GM12878 (cell line): Measurements from ENCODE around the gene MAP4K5. TPM values are rescaled to one million over a fixed set of nuclear protein-coding genes. Genes with fewer than 3 reads are reported as not detected.

Experiments used
- ATAC-seq: fragments of 200-7000 bp; cut with Tn5 transposase; 3 replicates; pipeline ENCODE4 v1.9.1; 2020; ENCODE audit warnings: mild to moderate bottlenecking, moderate library complexity
- BruUV-seq: library from RNA; stranded (reverse); fragments of 400-500 nt; replicated peaks from 2 replicates; lab custom pipeline; 2021; lab: Mats Ljungman, UMichigan
- CTCF ChIA-PET: fragments of 300-600 bp; sonication (Branson Sonifier 250); formaldehyde crosslinking; extraction: SDS; loops from one replicate; lab custom pipeline; 2021; ENCODE audit warnings: inconsistent platforms; lab: Yijun Ruan, JAX
- POLR2A ChIA-PET: fragments of 350-600 bp; formaldehyde crosslinking; extraction: SDS; loops from one replicate; lab custom pipeline; 2021; ENCODE audit warnings: inconsistent platforms; lab: Charles Lee
- RAD21 ChIA-PET: fragments of 300-600 bp; sonication (Branson Sonifier 250); formaldehyde crosslinking; loops from one replicate; lab custom pipeline; 2023; ENCODE audit warnings: antibody characterized with exemption; ENCODE audit not compliant: unreplicated experiment; lab: Charles Lee
- SMC1A ChIA-PET: fragments of 300-600 bp; sonication (Branson Sonifier 250); formaldehyde crosslinking; loops from one replicate; lab custom pipeline; 2023; ENCODE audit not compliant: unreplicated experiment, uncharacterized antibody; lab: Charles Lee
- DNase-seq: peaks from one replicate; pipeline ENCODE4 v3.0.0-alpha.2; 2011; ENCODE audit warnings: low read depth, low spot score
- FAIRE-seq: peaks from 3 replicates; lab custom pipeline; 2011; peaks lifted over from hg19 to GRCh38; lab: Jason Lieb, UNC
- H2AFZ ChIP-seq: 2 replicates; pipeline ENCODE4 v1.6.0; 2011; ENCODE audit warnings: low read depth, low read length, control low read depth; ENCODE audit not compliant: control insufficient read depth
- H3K27ac ChIP-seq: 2 replicates; pipeline ENCODE4 v1.5.1; 2011; ENCODE audit warnings: control low read depth; ENCODE audit not compliant: control insufficient read depth, insufficient read depth
- H3K27me3 ChIP-seq, 2 experiments: replicated peaks in 1 of 2; 2 replicates each; pipeline versions ENCODE4 v1.6.0 to v1.6.1; 2011; ENCODE audit warnings: low read length in 1 of 2; ENCODE audit not compliant: control insufficient read depth in 2 of 2, insufficient read depth in 2 of 2
- H3K36me3 ChIP-seq, 2 experiments: 2 replicates each; pipeline ENCODE4 v1.5.1; 2011; ENCODE audit warnings: low read length in 1 of 2; ENCODE audit not compliant: control insufficient read depth in 2 of 2, insufficient read depth in 2 of 2
- H3K4me1 ChIP-seq: 2 replicates; pipeline ENCODE4 v1.6.1; 2011; ENCODE audit warnings: mild to moderate bottlenecking, low read length, moderate library complexity, mixed read lengths; ENCODE audit not compliant: control insufficient read depth, insufficient read depth
- H3K4me2 ChIP-seq: 2 replicates; pipeline ENCODE4 v1.6.0; 2011; ENCODE audit warnings: control low read depth; ENCODE audit not compliant: control insufficient read depth, insufficient read depth
- H3K4me3 ChIP-seq: fragments of 200-600 bp; sonication (generic); 2 replicates; pipeline ENCODE4 v1.5.1; 2016
- H3K79me2 ChIP-seq: 2 replicates; pipeline ENCODE4 v1.6.0; 2011; ENCODE audit warnings: low read length; ENCODE audit not compliant: control insufficient read depth, insufficient read depth
- H3K9ac ChIP-seq: 2 replicates; pipeline ENCODE4 v1.8.0; 2011; ENCODE audit warnings: low read length, control low read depth, mixed read lengths; ENCODE audit not compliant: control insufficient read depth, insufficient read depth
- H3K9me3 ChIP-seq: replicated peaks from 3 replicates; pipeline ENCODE4 v1.5.1; 2011; ENCODE audit warnings: mild to moderate bottlenecking, low read length; ENCODE audit not compliant: control insufficient read depth, insufficient read depth
- H4K20me1 ChIP-seq: 2 replicates; pipeline ENCODE4 v1.6.0; 2011; ENCODE audit not compliant: control insufficient read depth, insufficient read depth
- CBFB ChIP-seq: IDR thresholded peaks from 2 replicates; pipeline ENCODE4 v1.6.1; 2016; ENCODE audit warnings: antibody characterized with exemption, low read depth
- EP300 ChIP-seq, 2 experiments: fragments of 150-350 bp in 1 of 2; IDR thresholded peaks; 2 replicates each; pipeline ENCODE4 v1.6.1; 2011 to 2012; ENCODE audit warnings: low read depth in 2 of 2, low read length in 2 of 2, borderline replicate concordance in 1 of 2, improper control_type of control experiment in 1 of 2, inconsistent platforms in 1 of 2; ENCODE audit not compliant: control insufficient read depth in 1 of 2
- GABPA ChIP-seq: IDR thresholded peaks from 2 replicates; pipeline ENCODE4 v1.6.1; 2014; ENCODE audit warnings: antibody characterized with exemption, low read depth, mild to moderate bottlenecking, inconsistent platforms
- JUNB ChIP-seq: IDR thresholded peaks from 2 replicates; pipeline ENCODE4 v1.6.1; 2016; ENCODE audit warnings: antibody characterized with exemption, mild to moderate bottlenecking
- RB1 ChIP-seq: fragments of 450-650 bp; formaldehyde crosslinking; IDR thresholded peaks from 2 replicates; pipeline ENCODE4 v1.6.1; 2017; ENCODE audit warnings: mild to moderate bottlenecking, borderline replicate concordance
- RFX5 ChIP-seq: IDR thresholded peaks from 2 replicates; pipeline ENCODE4 v1.6.1; 2011; ENCODE audit warnings: low read depth, low read length, improper control_type of control experiment
- TCF3 ChIP-seq: IDR thresholded peaks from 2 replicates; pipeline ENCODE4 v1.6.1; 2012; ENCODE audit warnings: low read depth, mild to moderate bottlenecking, low read length, borderline replicate concordance; ENCODE audit not compliant: insufficient read depth
- WRNIP1 ChIP-seq: IDR thresholded peaks from 2 replicates; pipeline ENCODE4 v1.6.1; 2011; ENCODE audit warnings: low read depth, low read length, improper control_type of control experiment, borderline replicate concordance
- YY1 ChIP-seq: IDR thresholded peaks from 2 replicates; pipeline ENCODE4 v1.6.1; 2011; ENCODE audit warnings: low read depth, mild to moderate bottlenecking, low read length
- ZBED1 ChIP-seq: IDR thresholded peaks from 2 replicates; pipeline ENCODE4 v1.6.1; 2016; ENCODE audit warnings: borderline replicate concordance
- ZNF274 ChIP-seq: IDR thresholded peaks from one replicate; pipeline ENCODE4 v1.8.0; 2011; ENCODE audit not compliant: insufficient read length, insufficient read depth
- ZZZ3 ChIP-seq: IDR thresholded peaks from 2 replicates; pipeline ENCODE4 v1.6.1; 2011; ENCODE audit warnings: low read depth; ENCODE audit not compliant: control insufficient read depth, insufficient read length
- WGBS: methylation state at CpG from one replicate; pipeline ENCODE4 v1.1.6; 2016; ENCODE audit warnings: low lambda C conversion rate; ENCODE audit not compliant: insufficient replicate concordance, insufficient coverage; ENCODE audit errors: missing lambda C conversion rate; 5-methylcytosine and 5-hydroxymethylcytosine counted together
- in situ Hi-C: fragments of 300-500 bp; cut with MboI; formaldehyde crosslinking; loops from 9 replicates; pipeline ENCODE4 v1.14.3; 2018; ENCODE audit warnings: mixed read lengths
- intact Hi-C: fragments of 100-400 bp; cut with micrococcal nuclease; formaldehyde crosslinking; loops from one replicate; pipeline ENCODE4 v1.14.2; 2022; ENCODE audit not compliant: unreplicated experiment
- polyA plus RNA-seq, 11 experiments: library from polyadenylated mRNA; depleted of rRNA in 4 of 11; unstranded in 6 of 11; stranded (reverse) in 5 of 11; fragments of >200 nt; fragmentation: Nextera tagmentation in 4 of 11; fragmentation: Illumina TruSeq in 1 of 11; extraction: Ambion mirVana in 4 of 11; extraction: Trizol in 1 of 11; gene quantifications; 1 replicate in 1 of 11; 2 replicates in 10 of 11; pipeline versions ENCODE4 v1.2.1 to v1.2.3, GENCODE V29; 2011 to 2016; ENCODE audit warnings: inconsistent platforms in 2 of 11, missing spikeins in 2 of 11, low read depth in 1 of 11
- total RNA-seq, 4 experiments: library from RNA; depleted of rRNA in 3 of 4; stranded (reverse); fragments of >200 nt in 3 of 4; fragmentation: Illumina TruSeq in 1 of 4; extraction: Trizol in 1 of 4; gene quantifications; 2 replicates each; pipeline versions ENCODE4 v1.2.1 to v1.2.3, GENCODE V29; 2013 to 2021
- TF ChIP-seq, protein P1 (sequence below): fragments of 450-650 bp; formaldehyde crosslinking; IDR thresholded peaks from 2 replicates; pipeline ENCODE4 v1.4.0; 2022; ENCODE audit warnings: mild to moderate bottlenecking, moderate library complexity
- TF ChIP-seq, protein P2 (sequence below): IDR thresholded peaks from 2 replicates; pipeline ENCODE4 v1.6.1; 2011; ENCODE audit warnings: borderline replicate concordance, low read depth, mild to moderate bottlenecking, moderate library complexity, mixed read lengths, low read length; ENCODE audit not compliant: insufficient read depth; ENCODE audit errors: extremely low read length

MAP4K5 gene
- total and polyA plus RNA-seq, 10 of the 15 experiments (the other 5 are each of a cell fraction or from before 2014, with no cell fraction given), result 9.1 to 41.3 (median 30.1) TPM

DNA sequence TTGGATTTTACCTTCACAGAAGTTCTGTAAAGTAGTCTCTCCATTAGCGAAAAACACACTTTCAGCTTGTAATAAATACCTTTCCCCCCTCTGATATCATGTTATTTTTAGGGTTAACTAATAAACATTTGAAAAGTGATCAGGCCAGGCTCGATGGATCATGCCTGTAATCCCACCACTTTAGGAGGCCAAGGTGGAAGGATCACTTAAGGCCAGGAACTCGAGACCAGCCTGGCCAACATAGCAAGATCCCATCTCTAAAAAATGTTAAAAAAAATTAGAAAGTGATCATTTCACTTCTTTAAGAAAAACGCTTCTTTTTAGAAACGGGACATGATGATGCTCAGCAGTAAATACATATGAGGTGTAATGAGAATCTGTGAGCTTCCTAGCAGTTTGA, 137.7 kb downstream of the MAP4K5 start:
- BruUV-seq, result no TSS peak
- Histone ChIP-seq H3K4me1 (peaks cover 7% of the 10 kb centered on the region), H3K27me3 (no peaks in the 10 kb centered on the region), H3K36me3 (no peaks in the 10 kb centered on the region), H4K20me1 (no peaks in the 10 kb centered on the region), H3K4me2 (peak overlapping the region; percentile 41; the same call in 1 of the 2 replicates), H3K79me2 (no peaks in the 10 kb centered on the region), H3K27ac (no peak overlapping the region), H3K9ac (no peak overlapping the region), H3K4me3 (no peak overlapping the region)
- POLR2A ChIA-PET, result interaction anchor here (1.5 kb wide), 1 partner anchor 37 kb away, joined by 3 read pairs; no protein-coding TSS in a partner anchor
- WGBS, result 98% methylated on average over 5 of the region's 5 CpGs
- no peak for FAIRE-seq
- TF ChIP-seq ZNF274 (no peak), WRNIP1 (no peak), EP300 (IDR thresholded peaks at IDR 0.05; ENCODE audit: borderline replicate concordance in 1 of 2, control insufficient read depth in 1 of 2, low read depth in 2 of 2, low read length in 2 of 2) (no peak), TCF3 (no peak), GABPA (no peak), CBFB (no peak), ZBED1 (no peak), RFX5 (no peak), JUNB (no peak), YY1 (no peak), RB1 (no peak), ZZZ3 (no peak)
- TF ChIP-seq, protein P1, sequence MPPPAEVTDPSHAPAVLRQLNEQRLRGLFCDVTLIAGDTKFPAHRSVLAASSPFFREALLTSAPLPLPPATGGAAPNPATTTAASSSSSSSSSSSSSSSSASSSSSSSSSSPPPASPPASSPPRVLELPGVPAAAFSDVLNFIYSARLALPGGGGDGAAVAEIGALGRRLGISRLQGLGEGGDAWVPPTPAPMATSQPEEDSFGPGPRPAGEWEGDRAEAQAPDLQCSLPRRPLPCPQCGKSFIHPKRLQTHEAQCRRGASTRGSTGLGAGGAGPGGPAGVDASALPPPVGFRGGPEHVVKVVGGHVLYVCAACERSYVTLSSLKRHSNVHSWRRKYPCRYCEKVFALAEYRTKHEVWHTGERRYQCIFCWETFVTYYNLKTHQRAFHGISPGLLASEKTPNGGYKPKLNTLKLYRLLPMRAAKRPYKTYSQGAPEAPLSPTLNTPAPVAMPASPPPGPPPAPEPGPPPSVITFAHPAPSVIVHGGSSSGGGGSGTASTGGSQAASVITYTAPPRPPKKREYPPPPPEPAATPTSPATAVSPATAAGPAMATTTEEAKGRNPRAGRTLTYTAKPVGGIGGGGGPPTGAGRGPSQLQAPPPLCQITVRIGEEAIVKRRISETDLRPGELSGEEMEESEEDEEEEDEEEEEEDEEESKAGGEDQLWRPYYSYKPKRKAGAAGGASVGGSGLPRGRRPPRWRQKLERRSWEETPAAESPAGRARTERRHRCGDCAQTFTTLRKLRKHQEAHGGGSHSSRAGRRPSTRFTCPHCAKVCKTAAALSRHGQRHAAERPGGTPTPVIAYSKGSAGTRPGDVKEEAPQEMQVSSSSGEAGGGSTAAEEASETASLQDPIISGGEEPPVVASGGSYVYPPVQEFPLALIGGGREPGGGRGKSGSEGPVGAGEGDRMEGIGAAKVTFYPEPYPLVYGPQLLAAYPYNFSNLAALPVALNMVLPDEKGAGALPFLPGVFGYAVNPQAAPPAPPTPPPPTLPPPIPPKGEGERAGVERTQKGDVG, result no peak
- TF ChIP-seq, protein P2, sequence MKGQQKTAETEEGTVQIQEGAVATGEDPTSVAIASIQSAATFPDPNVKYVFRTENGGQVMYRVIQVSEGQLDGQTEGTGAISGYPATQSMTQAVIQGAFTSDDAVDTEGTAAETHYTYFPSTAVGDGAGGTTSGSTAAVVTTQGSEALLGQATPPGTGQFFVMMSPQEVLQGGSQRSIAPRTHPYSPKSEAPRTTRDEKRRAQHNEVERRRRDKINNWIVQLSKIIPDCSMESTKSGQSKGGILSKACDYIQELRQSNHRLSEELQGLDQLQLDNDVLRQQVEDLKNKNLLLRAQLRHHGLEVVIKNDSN, result no peak
- TF ChIP-seq, all 136 proteins: peak for 0
- CTCF ChIA-PET, result interaction anchor here (1.0 to 1.3 kb wide), 3 partner anchors 52 to 465 kb away, joined by 3 read pairs; no protein-coding TSS in a partner anchor
- intact Hi-C loops (no loop called here), in situ Hi-C loops (no loop called here)
- RAD21 ChIA-PET, result interaction anchor here (1.1 kb wide), 1 partner anchor 51 kb away, joined by 4 read pairs; no protein-coding TSS in a partner anchor
- SMC1A ChIA-PET, result interaction anchor here (0.8 to 4.0 kb wide), 6 partner anchors 13 to 278 kb away, joined by 3 to 17 read pairs (median 3); no protein-coding TSS in a partner anchor
- Histone ChIP-seq H2AFZ (no peak overlapping the region), H3K9me3 (no peaks in the 10 kb centered on the region)
- DNase-seq (no peak), ATAC-seq (no peak)
